HepG2 (cell line): ENCODE results near the gene CPT1A. TPM values are rescaled to one million over a fixed set of nuclear protein-coding genes. Genes with fewer than 3 reads are reported as not detected.
A peak's percentile ranks its signal among the peaks of the same experiment; 100 is the strongest.

Experiments
- BHLHE40 ChIP-seq: IDR thresholded peaks from 2 replicates; pipeline ENCODE4 v1.6.1; 2011; ENCODE audit warnings: low read length, improper control_type of control experiment
- EED ChIP-seq: sonication (generic); formaldehyde crosslinking; IDR thresholded peaks from 2 replicates; pipeline ENCODE4 v1.5.0; 2020; ENCODE audit warnings: mild to moderate bottlenecking, missing genetic modification reagents
- FOXP1 ChIP-seq, 2 experiments: fragments of 450-650 bp in 1 of 2; IDR thresholded peaks; 2 replicates each; pipeline ENCODE4 v1.6.1; 2017 to 2018; ENCODE audit warnings: antibody characterized with exemption in 1 of 2
- MAZ ChIP-seq, 2 experiments: sonication (generic) in 1 of 2; formaldehyde crosslinking in 1 of 2; IDR thresholded peaks; 2 replicates each; pipeline versions ENCODE4 v1.5.0 to v1.6.1; 2012 to 2020; ENCODE audit warnings: low read depth in 2 of 2, mild to moderate bottlenecking in 2 of 2, borderline replicate concordance in 1 of 2, improper control_type of control experiment in 1 of 2, low read length in 1 of 2, missing genetic modification reagents in 1 of 2, moderate library complexity in 1 of 2
- NR2F6 ChIP-seq, 2 experiments: IDR thresholded peaks; 2 replicates each; pipeline ENCODE4 v1.6.1; 2016; ENCODE audit warnings: antibody characterized with exemption in 1 of 2, mild to moderate bottlenecking in 1 of 2
- RARA ChIP-seq: IDR thresholded peaks from 2 replicates; pipeline ENCODE4 v1.6.1; 2016; ENCODE audit warnings: missing genetic modification reagents, missing compliant biosample characterization
- RELA ChIP-seq: sonication (generic); formaldehyde crosslinking; IDR thresholded peaks from 2 replicates; pipeline ENCODE4 v1.4.0; 2020; ENCODE audit warnings: missing genetic modification reagents
- RFXAP ChIP-seq: sonication (generic); formaldehyde crosslinking; IDR thresholded peaks from 2 replicates; pipeline ENCODE4 v1.4.0; 2020; ENCODE audit warnings: missing genetic modification reagents, borderline replicate concordance
- SIX1 ChIP-seq: sonication (generic); formaldehyde crosslinking; IDR thresholded peaks from 2 replicates; pipeline ENCODE4 v1.4.0; 2020; ENCODE audit warnings: missing genetic modification reagents, borderline replicate concordance
- TOE1 ChIP-seq: sonication (generic); formaldehyde crosslinking; IDR thresholded peaks from 2 replicates; pipeline ENCODE4 v1.4.0; 2020; ENCODE audit warnings: mild to moderate bottlenecking, missing genetic modification reagents
- ZFP41 ChIP-seq: sonication (generic); formaldehyde crosslinking; IDR thresholded peaks from 2 replicates; pipeline ENCODE4 v1.4.0; 2020; ENCODE audit warnings: mild to moderate bottlenecking, missing genetic modification reagents, borderline replicate concordance
- ZGPAT ChIP-seq: IDR thresholded peaks from 2 replicates; pipeline ENCODE4 v1.6.1; 2016; ENCODE audit warnings: mild to moderate bottlenecking
- polyA plus RNA-seq, 8 experiments: library from polyadenylated mRNA; depleted of rRNA in 3 of 8; stranded (reverse) in 7 of 8; unstranded in 1 of 8; fragments of >200 nt; fragmentation: Illumina TruSeq in 4 of 8; extraction: Trizol in 4 of 8; gene quantifications; 2 replicates each; pipeline versions ENCODE4 v1.2.1 to v1.2.3, GENCODE V29; 2011 to 2016; ENCODE audit warnings: low read depth in 4 of 8, missing spikeins in 1 of 8, mixed read lengths in 1 of 8; ENCODE audit not compliant: insufficient read depth in 1 of 8
- total RNA-seq, 5 experiments: library from RNA; depleted of rRNA; stranded (reverse); fragments of >200 nt; fragmentation: Illumina TruSeq; extraction: Trizol; gene quantifications; 2 replicates each; pipeline ENCODE4 v1.2.3, GENCODE V29; 2016; ENCODE audit warnings: low read depth in 1 of 5
- TF ChIP-seq, protein P1 (sequence below): sonication (generic); formaldehyde crosslinking; IDR thresholded peaks from one replicate; pipeline ENCODE4 v1.5.1; 2020; ENCODE audit warnings: mild to moderate bottlenecking, missing genetic modification reagents; ENCODE audit errors: not compliant biosample characterization
- TF ChIP-seq, protein P2 (sequence below): sonication (generic); formaldehyde crosslinking; IDR thresholded peaks from 2 replicates; pipeline ENCODE4 v1.8.1; 2023; ENCODE audit warnings: mild to moderate bottlenecking, inconsistent platforms, moderate library complexity, missing genetic modification reagents, borderline replicate concordance

The CPT1A gene
- total and polyA plus RNA-seq, 2 of the 13 experiments (the other 11 are each of a cell fraction or from before 2014, with no cell fraction given), result 7.0 to 7.1 TPM

GRCh38 chr11:68839054-68839865 lies 2.5 kb downstream of the CPT1A start (continued):
- TF ChIP-seq, protein P1, sequence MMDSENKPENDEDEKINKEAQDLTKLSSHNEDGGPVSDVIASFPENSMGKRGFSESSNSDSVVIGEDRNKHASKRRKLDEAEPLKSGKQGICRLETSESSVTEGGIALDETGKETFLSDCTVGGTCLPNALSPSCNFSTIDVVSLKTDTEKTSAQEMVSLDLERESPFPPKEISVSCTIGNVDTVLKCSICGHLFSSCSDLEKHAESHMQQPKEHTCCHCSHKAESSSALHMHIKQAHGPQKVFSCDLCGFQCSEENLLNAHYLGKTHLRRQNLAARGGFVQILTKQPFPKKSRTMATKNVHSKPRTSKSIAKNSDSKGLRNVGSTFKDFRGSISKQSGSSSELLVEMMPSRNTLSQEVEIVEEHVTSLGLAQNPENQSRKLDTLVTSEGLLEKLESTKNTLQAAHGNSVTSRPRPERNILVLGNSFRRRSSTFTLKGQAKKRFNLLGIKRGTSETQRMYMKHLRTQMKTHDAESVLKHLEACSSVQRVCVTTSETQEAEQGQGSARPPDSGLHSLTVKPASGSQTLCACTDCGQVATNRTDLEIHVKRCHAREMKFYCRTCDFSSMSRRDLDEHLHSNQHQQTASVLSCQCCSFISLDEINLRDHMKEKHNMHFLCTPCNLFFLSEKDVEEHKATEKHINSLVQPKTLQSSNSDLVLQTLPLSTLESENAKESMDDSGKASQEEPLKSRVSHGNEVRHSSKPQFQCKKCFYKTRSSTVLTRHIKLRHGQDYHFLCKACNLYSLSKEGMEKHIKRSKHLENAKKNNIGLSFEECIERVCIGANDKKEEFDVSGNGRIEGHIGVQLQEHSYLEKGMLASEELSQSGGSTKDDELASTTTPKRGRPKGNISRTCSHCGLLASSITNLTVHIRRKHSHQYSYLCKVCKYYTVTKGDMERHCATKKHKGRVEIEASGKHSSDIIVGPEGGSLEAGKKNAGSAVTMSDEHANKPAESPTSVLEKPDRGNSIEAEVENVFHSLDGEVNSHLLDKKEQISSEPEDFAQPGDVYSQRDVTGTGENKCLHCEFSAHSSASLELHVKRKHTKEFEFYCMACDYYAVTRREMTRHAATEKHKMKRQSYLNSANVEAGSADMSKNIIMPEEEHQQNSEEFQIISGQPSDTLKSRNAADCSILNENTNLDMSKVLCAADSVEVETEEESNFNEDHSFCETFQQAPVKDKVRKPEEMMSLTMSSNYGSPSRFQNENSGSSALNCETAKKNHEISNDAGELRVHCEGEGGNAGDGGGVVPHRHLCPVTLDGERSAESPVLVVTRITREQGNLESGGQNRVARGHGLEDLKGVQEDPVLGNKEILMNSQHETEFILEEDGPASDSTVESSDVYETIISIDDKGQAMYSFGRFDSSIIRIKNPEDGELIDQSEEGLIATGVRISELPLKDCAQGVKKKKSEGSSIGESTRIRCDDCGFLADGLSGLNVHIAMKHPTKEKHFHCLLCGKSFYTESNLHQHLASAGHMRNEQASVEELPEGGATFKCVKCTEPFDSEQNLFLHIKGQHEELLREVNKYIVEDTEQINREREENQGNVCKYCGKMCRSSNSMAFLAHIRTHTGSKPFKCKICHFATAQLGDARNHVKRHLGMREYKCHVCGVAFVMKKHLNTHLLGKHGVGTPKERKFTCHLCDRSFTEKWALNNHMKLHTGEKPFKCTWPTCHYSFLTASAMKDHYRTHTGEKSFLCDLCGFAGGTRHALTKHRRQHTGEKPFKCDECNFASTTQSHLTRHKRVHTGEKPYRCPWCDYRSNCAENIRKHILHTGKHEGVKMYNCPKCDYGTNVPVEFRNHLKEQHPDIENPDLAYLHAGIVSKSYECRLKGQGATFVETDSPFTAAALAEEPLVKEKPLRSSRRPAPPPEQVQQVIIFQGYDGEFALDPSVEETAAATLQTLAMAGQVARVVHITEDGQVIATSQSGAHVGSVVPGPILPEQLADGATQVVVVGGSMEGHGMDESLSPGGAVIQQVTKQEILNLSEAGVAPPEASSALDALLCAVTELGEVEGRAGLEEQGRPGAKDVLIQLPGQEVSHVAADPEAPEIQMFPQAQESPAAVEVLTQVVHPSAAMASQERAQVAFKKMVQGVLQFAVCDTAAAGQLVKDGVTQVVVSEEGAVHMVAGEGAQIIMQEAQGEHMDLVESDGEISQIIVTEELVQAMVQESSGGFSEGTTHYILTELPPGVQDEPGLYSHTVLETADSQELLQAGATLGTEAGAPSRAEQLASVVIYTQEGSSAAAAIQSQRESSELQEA (CRISPR knock-in tag), result peak; percentile 57
- TF ChIP-seq RFXAP (CRISPR knock-in tag) (peak; percentile 68; the same call in 1 of the 2 replicates), RELA (CRISPR knock-in tag) (no peak), BHLHE40 (peak; percentile 95), MAZ (IDR thresholded peaks at IDR 0.05; ENCODE audit: borderline replicate concordance, low read depth, low read length) (peak; percentile 74; the same call in 1 of the 2 replicates), MAZ (CRISPR knock-in tag; IDR thresholded peaks at IDR 0.05; ENCODE audit: low read depth) (peak; percentile 63; the same call in 1 of the 2 replicates), FOXP1 (IDR thresholded peaks at IDR 0.05) (no peak), FOXP1 (CRISPR knock-in tag; IDR thresholded peaks at IDR 0.05) (peak; percentile 51; the same call in 1 of the 2 replicates), TOE1 (0 out of 2 replicates have a peak, but pooled peaks have one; percentile 5), SIX1 (CRISPR knock-in tag) (no peak), ZFP41 (CRISPR knock-in tag) (no peak), EED (0 out of 2 replicates have a peak, but pooled peaks have one; percentile 17), RARA (CRISPR knock-in tag) (peak; percentile 87), ZGPAT (CRISPR knock-in tag) (peak; percentile 56; the same call in 1 of the 2 replicates), NR2F6 (IDR thresholded peaks at IDR 0.05) (peak; percentile 44; the same call in 1 of the 2 replicates), NR2F6 (CRISPR knock-in tag; IDR thresholded peaks at IDR 0.05) (peak; percentile 78)
- TF ChIP-seq, protein P2, sequence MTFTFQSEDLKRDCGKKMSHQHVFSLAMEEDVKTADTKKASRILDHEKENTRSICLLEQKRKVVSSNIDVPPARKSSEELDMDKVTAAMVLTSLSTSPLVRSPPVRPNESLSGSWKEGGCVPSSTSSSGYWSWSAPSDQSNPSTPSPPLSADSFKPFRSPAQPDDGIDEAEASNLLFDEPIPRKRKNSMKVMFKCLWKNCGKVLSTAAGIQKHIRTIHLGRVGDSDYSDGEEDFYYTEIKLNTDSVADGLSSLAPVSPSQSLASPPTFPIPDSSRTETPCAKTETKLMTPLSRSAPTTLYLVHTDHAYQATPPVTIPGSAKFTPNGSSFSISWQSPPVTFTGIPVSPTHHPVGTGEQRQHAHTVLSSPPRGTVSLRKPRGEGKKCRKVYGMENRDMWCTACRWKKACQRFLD, result 0 out of 2 replicates have a peak, but pooled peaks have one; percentile 26
